Stimulated activated CD4-positive, alpha-beta T cell treated with anti-CD3 and anti-CD28 coated beads, Interleukin-15, amount 100 ng/mL, for 1 hour (primary cell): ENCODE data around the gene TRIM9.
A peak's percentile ranks its signal among the peaks of the same experiment; 100 is the strongest.

Source experiments
- DNase-seq, 2 donors: peaks; one replicate each; pipeline ENCODE4 v3.0.0-alpha.2; 2020; ENCODE audit warnings: low read depth in 1 of 2, low spot score in 1 of 2

The TRIM9 gene

GRCh38 chr14:51093371-51094281, 1.3 kb downstream of the TRIM9 start:
- DNase-seq, result peak; percentile 3 to 32

GRCh38 chr14:51092965-51093364, 1.9 kb downstream of the TRIM9 start:
- DNase-seq, result no peak

- no peak for DNase-seq
Observed at GRCh38 chr14:51089278-51089677, 5.6 kb downstream of the TRIM9 start.

GRCh38 chr14:51087031-51087441, 7.9 kb downstream of the TRIM9 start:
- DNase-seq, result no peak

- DNase-seq, result no peak
Observed at GRCh38 chr14:51086044-51086443, 8.9 kb downstream of the TRIM9 start.

- no peak for DNase-seq
Observed at GRCh38 chr14:51084962-51085361, 9.9 kb downstream of the TRIM9 start.

- DNase-seq, result no peak
Observed at GRCh38 chr14:51084507-51084906, 10.4 kb downstream of the TRIM9 start.

GRCh38 chr14:51082349-51082748, 12.6 kb downstream of the TRIM9 start:
- DNase-seq, result no peak

GRCh38 chr14:51081712-51082111, 13.2 kb downstream of the TRIM9 start:
- no peak for DNase-seq

- no peak for DNase-seq
Observed at GRCh38 chr14:51081209-51081608, 13.7 kb downstream of the TRIM9 start.

GRCh38 chr14:51080645-51081044, 14.3 kb downstream of the TRIM9 start:
- DNase-seq, result no peak

- DNase-seq, result no peak
Observed at GRCh38 chr14:51079489-51079888, 15.4 kb downstream of the TRIM9 start.

- DNase-seq, result no peak
Observed at GRCh38 chr14:51079085-51079484, 15.8 kb downstream of the TRIM9 start.

- no peak for DNase-seq
Observed at GRCh38 chr14:51074701-51075385, 20.1 kb downstream of the TRIM9 start.

- DNase-seq, result no peak
Observed at GRCh38 chr14:51073731-51074130, 21.2 kb downstream of the TRIM9 start.

- no peak for DNase-seq
Observed at GRCh38 chr14:51072976-51073375, 21.9 kb downstream of the TRIM9 start.

- DNase-seq, result no peak
Observed at GRCh38 chr14:51071857-51072256, 23.0 kb downstream of the TRIM9 start.

GRCh38 chr14:51070726-51071125, 24.2 kb downstream of the TRIM9 start:
- no peak for DNase-seq

- no peak for DNase-seq
Observed at GRCh38 chr14:51069055-51069454, 25.9 kb downstream of the TRIM9 start.

- no peak for DNase-seq
Observed at GRCh38 chr14:51068268-51068667, 26.6 kb downstream of the TRIM9 start.

- DNase-seq, result no peak
Observed at GRCh38 chr14:51067295-51067694, 27.6 kb downstream of the TRIM9 start.

- no peak for DNase-seq
Observed at GRCh38 chr14:51066576-51066975, 28.3 kb downstream of the TRIM9 start.
